GM10266 (cell line): Measurements from ENCODE around the gene APBA2.

ENCODE experiments used
- DNase-seq: peaks from one replicate; pipeline ENCODE4 v3.0.0; 2012; ENCODE audit errors: extremely low spot score
- TF ChIP-seq, protein P1 (sequence below): IDR thresholded peaks from 2 replicates; pipeline ENCODE4 v1.5.1; 2012; ENCODE audit warnings: mild to moderate bottlenecking, low read depth; ENCODE audit not compliant: control insufficient read depth, insufficient read depth; ENCODE audit errors: missing control alignments

The APBA2 gene

DNA sequence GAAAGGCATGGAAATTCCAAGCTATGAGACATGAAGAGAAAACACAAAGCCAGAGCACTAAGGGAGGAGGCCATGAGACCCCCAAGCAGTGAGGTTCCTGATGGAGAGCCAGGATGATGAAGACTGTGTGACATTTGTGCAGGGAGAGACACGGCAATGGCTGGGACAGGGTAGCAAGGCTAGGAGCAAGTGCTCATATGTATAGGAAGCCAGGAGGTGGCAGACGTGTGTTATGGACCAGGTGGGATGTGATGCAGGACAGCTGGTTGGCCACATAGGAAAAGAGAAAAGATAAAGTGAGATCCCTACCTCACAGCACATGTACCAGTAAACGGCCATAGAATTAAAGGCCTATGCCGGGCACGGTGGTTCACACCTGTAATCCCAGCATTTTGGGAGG lies 112.7 kb downstream of the APBA2 start:
- TF ChIP-seq, protein P1, sequence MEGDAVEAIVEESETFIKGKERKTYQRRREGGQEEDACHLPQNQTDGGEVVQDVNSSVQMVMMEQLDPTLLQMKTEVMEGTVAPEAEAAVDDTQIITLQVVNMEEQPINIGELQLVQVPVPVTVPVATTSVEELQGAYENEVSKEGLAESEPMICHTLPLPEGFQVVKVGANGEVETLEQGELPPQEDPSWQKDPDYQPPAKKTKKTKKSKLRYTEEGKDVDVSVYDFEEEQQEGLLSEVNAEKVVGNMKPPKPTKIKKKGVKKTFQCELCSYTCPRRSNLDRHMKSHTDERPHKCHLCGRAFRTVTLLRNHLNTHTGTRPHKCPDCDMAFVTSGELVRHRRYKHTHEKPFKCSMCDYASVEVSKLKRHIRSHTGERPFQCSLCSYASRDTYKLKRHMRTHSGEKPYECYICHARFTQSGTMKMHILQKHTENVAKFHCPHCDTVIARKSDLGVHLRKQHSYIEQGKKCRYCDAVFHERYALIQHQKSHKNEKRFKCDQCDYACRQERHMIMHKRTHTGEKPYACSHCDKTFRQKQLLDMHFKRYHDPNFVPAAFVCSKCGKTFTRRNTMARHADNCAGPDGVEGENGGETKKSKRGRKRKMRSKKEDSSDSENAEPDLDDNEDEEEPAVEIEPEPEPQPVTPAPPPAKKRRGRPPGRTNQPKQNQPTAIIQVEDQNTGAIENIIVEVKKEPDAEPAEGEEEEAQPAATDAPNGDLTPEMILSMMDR, result no peak
- no peak for DNase-seq

DNA sequence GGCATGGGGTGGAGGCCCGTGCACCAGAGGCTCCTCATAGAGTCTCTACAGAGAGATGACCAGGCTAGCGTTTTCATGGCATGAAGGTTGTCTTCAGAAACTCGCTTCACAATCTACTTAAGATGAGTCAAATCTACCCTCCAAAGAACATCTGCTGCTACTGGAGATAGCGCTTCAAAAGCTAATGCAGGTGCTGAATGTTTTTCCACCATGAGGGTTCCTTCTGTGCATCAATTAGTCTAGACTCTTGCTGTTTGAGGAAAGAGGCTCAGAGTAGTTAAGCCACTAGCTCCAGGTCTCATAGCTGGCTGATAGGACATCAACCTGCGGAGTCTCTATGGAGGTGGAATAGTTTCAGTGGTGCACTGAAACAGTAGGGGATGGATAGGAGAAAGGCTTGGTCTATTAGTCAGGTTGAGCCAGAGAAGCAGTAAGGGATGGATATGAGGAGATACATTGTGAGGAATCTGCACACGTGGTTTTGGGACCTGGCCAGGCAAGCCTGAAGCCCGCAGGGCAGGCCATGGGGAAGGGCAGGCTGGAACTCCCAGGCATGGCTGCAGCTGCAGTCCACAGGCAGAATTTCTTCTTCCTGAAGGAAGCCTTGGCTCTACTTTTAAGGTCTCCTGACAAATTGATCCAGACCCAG lies 117.5 kb downstream of the APBA2 start:
- TF ChIP-seq, protein P1, result no peak
- no peak for DNase-seq

DNA sequence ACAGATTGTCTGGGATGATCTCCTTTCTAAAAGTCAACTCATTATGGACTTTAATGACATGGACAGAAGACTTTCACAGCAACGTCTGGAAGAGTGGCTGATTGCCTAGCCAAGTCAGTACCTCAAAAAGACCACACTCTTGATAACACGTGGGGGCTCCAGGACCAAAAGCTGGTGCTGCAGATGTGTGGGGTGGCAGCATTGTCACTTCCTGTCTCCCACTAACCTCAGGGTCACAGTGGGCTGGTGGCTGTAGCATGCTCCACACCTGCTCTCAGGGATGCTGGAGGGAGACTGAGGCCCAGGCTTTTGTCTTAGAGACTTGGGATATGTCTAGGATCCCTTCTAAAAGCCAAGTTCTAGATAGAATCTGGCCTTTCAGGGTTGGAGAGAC lies 118.1 kb downstream of the APBA2 start:
- DNase-seq, result no peak
- TF ChIP-seq, protein P1, result no peak

DNA sequence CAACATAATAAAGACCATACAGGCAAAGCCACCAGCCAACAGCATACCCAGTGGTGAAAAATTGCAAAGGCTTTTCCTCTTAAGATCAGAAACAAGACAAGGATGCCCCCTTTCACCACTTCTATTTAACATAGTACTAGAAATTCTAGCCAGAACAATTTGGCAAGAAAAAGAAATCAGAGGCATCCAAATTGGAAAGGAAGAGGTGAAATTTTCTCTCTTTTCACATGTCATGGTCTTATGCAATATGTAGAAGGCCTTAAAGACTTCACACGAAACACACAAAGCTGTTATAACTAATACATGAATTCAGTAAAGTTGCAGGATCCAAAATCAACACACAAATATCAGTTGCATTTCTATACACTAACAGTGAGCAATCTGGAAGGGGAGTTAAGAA lies 120.2 kb downstream of the APBA2 start:
- no peak for DNase-seq
- TF ChIP-seq, protein P1, result no peak

DNA sequence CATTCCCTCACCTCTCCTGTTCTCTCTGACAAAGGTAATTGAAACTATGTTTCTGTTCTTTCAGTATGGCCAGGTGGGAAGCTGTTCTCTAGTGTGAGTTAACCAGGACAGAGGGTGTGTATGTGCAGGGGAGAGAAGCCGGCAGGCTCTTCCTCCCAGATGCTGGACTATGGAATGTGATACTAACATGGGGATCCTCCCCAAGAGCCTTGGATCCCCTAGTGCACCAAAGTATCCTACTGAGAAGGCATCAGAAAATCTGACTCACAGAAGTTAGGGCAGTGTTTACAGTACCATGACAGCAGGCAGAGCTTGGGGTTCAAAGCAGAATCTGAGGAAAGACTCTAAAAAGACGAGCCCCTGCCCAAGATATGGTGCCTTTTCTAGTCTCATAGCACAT lies 123.1 kb downstream of the APBA2 start:
- TF ChIP-seq, protein P1, result no peak
- no peak for DNase-seq

DNA sequence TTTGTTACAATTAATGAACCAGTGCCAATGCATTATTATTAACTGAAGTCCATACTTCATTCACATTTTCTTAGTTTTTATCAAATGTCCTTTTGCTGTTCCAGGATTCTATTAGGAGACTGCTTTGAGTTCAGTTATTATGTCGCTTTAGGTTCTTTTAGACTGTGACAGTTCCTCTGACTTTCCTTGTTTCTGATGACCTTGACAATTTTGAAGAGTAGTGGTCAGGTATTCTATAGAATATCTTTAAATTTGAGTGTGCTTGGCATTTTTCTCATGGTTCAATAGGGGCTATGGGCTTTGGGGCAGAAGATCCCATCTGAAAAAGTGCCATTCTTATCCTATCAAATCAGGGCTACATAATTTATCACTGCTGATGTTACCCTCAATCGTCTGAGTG lies 126.3 kb downstream of the APBA2 start:
- TF ChIP-seq, protein P1, result no peak
- DNase-seq, result no peak

DNA sequence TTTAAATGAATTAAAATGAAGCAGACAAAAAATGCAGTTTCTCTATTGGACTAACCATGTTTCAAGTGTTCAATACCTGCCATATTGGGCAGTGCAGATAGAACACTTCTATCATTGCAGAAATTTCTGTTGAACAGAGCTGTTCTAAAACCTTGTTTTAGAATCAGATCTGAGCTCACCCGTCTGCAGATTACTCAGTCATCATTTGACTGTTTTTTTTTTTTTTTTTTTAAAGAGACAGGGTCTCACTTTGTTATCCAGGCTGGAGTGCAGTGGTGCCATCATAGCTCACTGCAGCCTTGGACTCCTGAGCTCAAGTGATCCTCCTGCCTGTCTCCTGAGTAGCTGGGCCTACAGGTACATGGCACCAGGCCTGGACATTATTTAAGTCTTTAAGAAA lies 128.7 kb downstream of the APBA2 start:
- TF ChIP-seq, protein P1, result no peak
- DNase-seq, result no peak
